ENCODE measurements around the gene TPM1. TPM values are rescaled to one million over a fixed set of nuclear protein-coding genes. Genes with fewer than 3 reads are reported as not detected.

TPM1 gene
- polyA plus RNA-seq, 1 of the 3 experiments (the other 2 are of a cell fraction), result 1,371 TPM

- 97% methylated on average over 11 of the region's 11 CpGs for WGBS (ENCODE audit: low lambda C conversion rate)
- Histone ChIP-seq H3F3A (replicated peaks; ENCODE audit: insufficient read depth) (peaks cover 5% of the 10 kb centered on the region), H3K9me3 (no peaks in the 10 kb centered on the region), H3K27me3 (ENCODE audit: insufficient read depth) (no peaks in the 10 kb centered on the region), H4K20me1 (ENCODE audit: insufficient read depth) (no peaks in the 10 kb centered on the region), H2AFZ (ENCODE audit: low read depth) (no peak overlapping the region), H3K4me2 (no peak overlapping the region), H3K27ac (ENCODE audit: low read depth in 2 of 2, low read length in 1 of 2) (no peak overlapping the region), H3K4me3 (ENCODE audit: low read depth in 2 of 2, low read length in 1 of 2) (no peak overlapping the region), H3K79me2 (ENCODE audit: insufficient read depth) (no peaks in the 10 kb centered on the region), H3K9me2 (no peaks in the 10 kb centered on the region), H3K36me3 (replicated peaks in 1 of 2; ENCODE audit: control insufficient read depth in 1 of 2, insufficient read depth in 2 of 2, low read length in 1 of 2) (no peaks in the 10 kb centered on the region), H3K9ac (no peak overlapping the region), H3K4me1 (ENCODE audit: control insufficient read depth in 1 of 2, insufficient read depth in 2 of 2, low read depth in 1 of 2, low read length in 1 of 2) (peaks cover 5 to 23% of the 10 kb centered on the region in 2 experiments)
- TF ChIP-seq IRF3 (IDR thresholded peaks at IDR 0.05; ENCODE audit: low read depth, low read length) (no peak), GATA2 (CRISPR knock-in tag; IDR thresholded peaks at IDR 0.05) (no peak), POLR2AphosphoS5 (IDR thresholded peaks at IDR 0.05; ENCODE audit: low read depth, low read length) (no peak), CHD2 (IDR thresholded peaks at IDR 0.05; ENCODE audit: low read length, partially characterized antibody) (no peak), USF1 (IDR thresholded peaks at IDR 0.05; ENCODE audit: borderline replicate concordance, low read depth) (no peak), CTCF (IDR thresholded peaks at IDR 0.05) (no peak), REST (IDR thresholded peaks at IDR 0.05; ENCODE audit: low read depth, low read length) (no peak), SIN3A (IDR thresholded peaks at IDR 0.05; ENCODE audit: borderline replicate concordance, low read depth, low read length) (no peak), ELF1 (IDR thresholded peaks at IDR 0.05) (no peak), TEAD4 (IDR thresholded peaks at IDR 0.05; ENCODE audit: borderline replicate concordance, insufficient read depth) (no peak), MXI1 (IDR thresholded peaks at IDR 0.05; ENCODE audit: low read depth, low read length) (no peak), ZBTB33 (IDR thresholded peaks at IDR 0.05; ENCODE audit: borderline replicate concordance, low read depth) (no peak), RFX5 (IDR thresholded peaks at IDR 0.05; ENCODE audit: low read length) (no peak), NFIC (IDR thresholded peaks at IDR 0.05; ENCODE audit: borderline replicate concordance) (no peak), FOXJ3 (CRISPR knock-in tag; IDR thresholded peaks at IDR 0.05) (no peak), RAD21 (IDR thresholded peaks at IDR 0.05; ENCODE audit: low read length) (no peak), TCF12 (IDR thresholded peaks at IDR 0.05) (no peak), GABPA (IDR thresholded peaks at IDR 0.05; ENCODE audit: low read depth) (no peak), MAX (IDR thresholded peaks at IDR 0.05; ENCODE audit: low read depth) (no peak), RCOR1 (IDR thresholded peaks at IDR 0.05; ENCODE audit: low read length) (no peak)
- ChIA-PET CTCF (interaction anchor here (13.4 kb wide), 1 partner anchor 38 kb away, joined by 315 read pairs; the partner anchor contains the start of gene TPM1), POLR2A (no interaction called here)
- no peak for DNase-seq
Observed at GRCh38 chr15:63083541-63083940, 41.0 kb downstream of the TPM1 start.
